Stimulated activated naive CD8-positive, alpha-beta T cell treated with anti-CD3 and anti-CD28 coated beads, Interleukin-15, Interleukin-2, amounts not matched to agents 100 U/mL and 50 U/mL, for 24 hours (primary cell): ENCODE results near the gene ARMC2.
A peak's percentile ranks its signal among the peaks of the same experiment; 100 is the strongest.
"Not testable (repeated sequence)": the region's sequence is repeated elsewhere in the genome, so short reads cannot be mapped to it uniquely, and the experiment has no call there.

Experiments
- ATAC-seq: fragments of 150-1000 bp; cut with Tn5 transposase; one replicate; pipeline ENCODE4 v1.10.0; 2021
- DNase-seq: peaks from one replicate; pipeline ENCODE4 v3.0.0; 2021

The ARMC2 gene

DNA sequence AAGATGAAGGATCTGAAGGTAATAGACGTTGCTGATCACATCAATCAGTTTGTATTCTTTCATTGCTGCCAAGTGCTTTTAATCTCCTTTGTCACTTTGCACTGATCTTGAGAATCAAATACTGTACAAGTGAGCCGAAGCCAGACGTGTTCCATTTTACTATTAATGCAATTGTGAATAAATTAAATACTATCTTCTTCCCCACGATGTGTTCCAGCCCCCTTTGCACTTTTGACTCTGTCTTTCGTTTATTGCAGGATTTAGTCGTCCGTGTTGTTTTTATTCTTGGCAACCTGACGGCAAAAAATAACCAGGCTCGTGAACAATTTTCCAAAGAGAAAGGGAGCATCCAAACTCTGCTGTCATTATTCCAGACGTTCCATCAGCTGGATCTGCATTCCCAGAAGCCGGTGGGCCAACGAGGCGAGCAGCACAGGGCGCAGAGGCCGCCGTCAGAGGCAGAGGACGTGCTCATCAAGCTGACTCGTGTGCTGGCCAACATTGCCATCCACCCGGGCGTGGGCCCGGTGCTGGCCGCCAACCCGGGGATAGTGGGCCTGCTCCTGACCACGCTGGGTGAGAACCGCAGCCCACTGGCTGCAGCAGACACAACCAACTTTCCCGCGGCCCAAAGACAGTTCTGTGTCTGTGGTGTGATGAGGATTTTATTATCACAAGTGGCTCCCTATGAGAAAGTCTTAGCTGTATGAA, 104.7 kb downstream of the ARMC2 start:
- ATAC-seq (no peak), DNase-seq (no peak)

DNA sequence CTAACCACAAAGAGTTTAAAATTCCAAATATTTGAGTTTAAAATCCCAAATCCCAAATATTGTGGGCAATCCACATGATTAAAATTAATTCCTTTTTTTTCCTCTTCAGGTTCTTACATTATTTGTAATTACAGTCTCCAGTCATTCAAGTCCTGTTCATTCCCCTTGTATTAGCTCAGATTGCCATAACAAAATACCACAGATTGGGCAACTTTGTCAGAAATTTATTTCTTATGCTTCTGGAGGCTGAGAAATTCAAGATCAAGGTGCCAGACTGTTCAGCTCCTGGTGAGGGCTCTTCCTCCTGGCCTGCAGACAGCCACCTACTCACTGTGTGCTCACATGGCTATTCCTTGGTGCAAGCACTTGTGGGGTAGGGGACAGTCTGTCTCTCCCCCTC, 105.5 kb downstream of the ARMC2 start:
- no peak for ATAC-seq
- DNase-seq, result no peak

DNA sequence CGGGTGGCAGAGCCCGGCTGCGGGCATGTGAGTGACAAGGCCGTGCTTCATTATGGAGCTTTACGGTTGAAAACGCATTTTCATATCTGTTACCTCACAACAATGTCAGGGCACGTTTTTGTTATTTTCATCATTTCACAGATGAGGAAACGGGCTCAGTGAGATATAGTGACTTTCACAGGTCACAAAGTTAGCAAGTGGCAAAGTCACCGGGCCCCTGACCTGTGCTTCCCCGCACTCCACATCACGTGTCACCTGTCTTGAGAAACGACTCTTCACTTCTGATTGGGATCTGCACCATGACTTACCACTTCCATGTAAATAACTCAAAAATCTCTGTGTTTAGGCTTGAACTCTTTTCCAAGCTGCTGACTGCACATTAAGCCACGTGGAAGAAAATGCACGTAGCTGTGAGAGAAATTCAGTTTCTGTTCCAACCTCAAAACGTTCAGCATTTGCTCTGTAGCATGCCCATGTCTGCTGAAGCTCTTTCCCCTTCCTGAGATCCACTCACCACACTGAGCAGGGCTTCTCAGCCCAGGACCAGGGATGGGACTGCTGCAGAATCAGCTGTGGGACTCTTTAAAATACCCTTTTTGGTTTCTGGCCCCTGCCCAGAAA, 107.2 kb downstream of the ARMC2 start:
- DNase-seq, result no peak

DNA sequence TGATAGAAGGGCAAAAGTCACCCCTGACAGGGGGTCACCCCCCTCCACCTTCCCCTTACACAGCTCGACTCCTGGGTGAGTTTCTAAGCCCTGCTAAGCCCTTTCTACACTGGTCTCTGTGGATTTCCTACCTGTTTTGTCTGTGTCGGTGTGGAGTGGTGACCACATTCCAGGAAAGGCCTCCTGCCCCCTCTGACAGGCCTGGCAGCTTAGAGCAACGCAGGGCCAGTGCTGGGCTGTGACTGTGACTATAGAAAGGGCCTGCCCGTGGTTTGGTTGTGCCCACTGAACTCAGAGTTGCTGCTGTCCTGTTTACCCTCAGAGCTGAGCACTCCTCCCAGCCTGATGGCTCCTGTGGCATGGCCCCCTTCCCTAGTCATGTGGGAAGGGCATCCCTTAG, 109.0 kb downstream of the ARMC2 start:
- no peak for ATAC-seq
- DNase-seq, result no peak

More for the DNA sequence above, 107.2 kb downstream of the ARMC2 start:
- ATAC-seq, result no peak

DNA sequence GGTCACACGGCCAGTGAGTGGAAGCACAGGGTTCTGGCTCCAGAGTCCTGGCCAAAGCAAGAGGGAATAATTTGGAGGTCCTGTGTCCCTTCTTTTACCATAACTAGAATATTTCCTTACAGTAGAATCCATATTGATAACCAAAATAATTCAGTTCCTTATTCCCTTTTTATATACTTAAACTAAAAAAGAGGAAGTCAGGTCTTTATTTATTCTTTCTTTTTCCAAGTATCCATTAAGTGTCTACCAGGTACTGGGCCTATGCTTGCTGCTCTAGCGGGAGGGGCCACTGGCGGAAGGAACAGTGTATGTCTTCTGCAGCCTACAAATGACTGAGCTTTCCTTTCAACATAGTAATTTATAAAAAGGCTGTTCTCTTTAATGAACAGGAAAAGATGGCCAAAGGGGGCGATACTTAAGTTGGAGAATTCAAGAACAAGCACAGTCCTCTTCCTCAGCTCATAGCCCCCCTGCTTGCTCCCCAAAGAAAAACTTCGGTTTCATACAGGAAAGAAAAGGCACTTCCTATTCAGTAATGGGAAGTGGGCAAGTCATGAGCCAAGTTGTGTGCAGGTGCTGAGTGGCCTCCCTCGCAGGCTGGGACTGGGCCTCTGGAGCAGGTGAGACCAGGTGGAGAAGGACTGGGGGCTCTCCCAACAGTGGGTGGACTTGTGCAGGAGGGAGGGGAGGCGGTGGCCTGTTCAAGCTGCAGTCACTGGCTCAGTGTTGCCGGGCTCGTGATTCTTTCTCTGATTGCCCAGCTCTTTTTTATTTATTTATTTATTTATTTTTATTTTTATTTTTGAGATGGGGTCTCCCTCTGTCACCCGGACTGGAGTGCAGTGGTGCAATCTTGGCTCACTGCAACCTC, 110.9 kb downstream of the ARMC2 start:
- DNase-seq, result no peak
- no peak for ATAC-seq

DNA sequence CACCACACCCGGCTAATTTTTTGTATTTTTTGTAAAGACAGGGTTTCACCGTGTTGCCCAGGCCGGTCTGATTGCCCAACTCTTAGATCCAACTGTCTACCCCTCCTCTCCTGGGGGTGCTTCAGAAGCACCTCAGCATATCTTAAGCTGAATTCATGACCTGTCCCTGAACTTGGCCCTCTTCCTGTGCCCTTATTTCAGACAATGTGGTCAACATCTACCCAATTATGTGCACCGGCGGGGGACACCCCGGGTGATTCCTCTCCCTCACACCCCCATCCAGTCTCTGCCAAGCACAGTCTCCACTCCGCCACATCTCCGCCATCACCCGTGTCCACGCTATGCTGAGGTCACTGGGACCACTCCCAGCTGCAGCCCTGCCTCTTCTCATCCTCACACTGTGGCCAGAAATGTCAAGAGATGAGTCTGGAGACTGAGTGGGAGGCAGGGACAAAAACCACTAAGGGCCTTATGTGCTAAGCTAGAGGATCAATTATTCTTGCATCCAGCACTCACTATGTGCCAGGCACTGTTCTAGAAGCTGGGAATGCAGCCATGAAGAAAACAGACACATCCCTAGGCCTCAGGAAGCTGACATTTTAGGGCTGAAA, 111.9 kb downstream of the ARMC2 start:
- peak; percentile 44 for ATAC-seq
- no peak for DNase-seq

DNA sequence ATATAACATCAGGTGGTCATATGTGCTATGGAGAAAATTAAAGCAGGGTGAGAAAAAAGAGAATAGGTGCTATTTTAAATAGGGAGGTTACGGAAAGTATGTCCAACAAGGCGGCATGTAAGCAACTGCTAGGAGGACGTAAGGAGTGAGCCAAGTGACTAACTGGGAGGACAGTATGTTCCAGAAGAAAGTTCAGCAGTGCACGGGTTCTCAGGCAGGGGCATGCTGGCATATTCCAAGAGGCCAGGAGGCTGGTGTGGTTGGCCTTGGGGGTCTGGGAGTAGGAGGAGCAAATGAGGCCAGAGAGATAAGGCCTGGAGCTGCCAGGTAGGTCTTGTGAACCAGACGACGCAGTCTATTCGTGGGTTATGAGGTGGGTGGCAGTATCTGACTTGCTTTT, 112.4 kb downstream of the ARMC2 start:
- DNase-seq (no peak), ATAC-seq (no peak)

DNA sequence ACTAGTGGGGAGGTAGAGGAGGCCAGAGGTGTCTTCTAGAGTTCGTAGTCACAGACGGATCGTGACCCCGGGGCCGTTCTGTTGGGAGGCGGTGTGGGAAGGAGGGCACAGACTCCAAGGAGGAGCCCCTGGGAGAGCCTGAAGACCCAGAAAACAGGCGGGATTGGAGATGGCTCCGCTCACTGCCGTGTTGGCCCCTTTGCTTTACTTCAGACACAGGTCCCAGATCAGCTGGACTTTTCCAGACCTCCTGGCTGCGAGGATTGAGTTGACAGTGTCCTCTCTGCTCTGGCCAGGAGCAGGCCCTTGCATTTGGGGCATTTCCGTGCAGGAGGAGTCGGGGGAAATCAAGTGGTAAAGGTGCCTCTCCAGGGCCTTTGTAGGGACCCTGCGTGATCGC, 112.9 kb downstream of the ARMC2 start:
- no peak for DNase-seq
- ATAC-seq, result no peak

DNA sequence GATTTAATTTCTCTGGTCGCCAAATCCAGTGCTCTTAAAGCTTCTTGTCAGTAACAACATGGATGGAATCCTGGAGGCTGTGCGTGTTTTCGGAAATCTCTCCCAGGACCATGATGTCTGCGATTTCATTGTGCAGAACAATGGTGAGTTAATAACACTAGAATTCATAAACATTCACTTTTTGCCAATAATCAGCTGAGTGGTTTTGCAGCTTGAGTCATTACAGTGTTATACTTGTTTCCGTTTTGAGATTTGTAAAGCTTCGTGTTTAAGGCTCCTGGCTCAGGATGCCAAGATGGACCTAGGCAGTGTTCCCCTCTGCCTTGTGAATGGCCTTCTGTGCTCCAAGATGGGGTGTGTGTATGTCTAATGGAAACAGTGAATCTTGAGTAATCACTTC, 113.8 kb downstream of the ARMC2 start:
- DNase-seq (no peak), ATAC-seq (no peak)

DNA sequence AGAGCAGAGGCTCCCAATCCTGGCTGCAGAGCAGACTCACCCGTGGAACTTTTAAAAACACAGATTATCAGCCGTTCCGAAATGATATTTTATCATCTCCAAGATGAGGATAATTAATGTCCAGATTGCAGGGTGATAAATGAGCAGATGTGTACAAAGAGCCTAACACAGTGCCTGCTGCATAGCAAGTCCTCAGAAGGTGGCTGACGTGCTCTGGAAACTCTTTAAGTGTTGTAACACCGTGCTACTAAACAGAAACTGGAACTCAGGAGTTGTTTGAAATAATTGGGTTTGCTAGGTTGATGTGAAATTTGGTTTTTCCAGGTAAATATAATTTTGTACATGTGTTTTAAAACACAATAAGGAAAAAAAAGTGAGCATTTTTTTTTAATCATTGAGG, 118.0 kb downstream of the ARMC2 start:
- ATAC-seq (no peak), DNase-seq (no peak)

DNA sequence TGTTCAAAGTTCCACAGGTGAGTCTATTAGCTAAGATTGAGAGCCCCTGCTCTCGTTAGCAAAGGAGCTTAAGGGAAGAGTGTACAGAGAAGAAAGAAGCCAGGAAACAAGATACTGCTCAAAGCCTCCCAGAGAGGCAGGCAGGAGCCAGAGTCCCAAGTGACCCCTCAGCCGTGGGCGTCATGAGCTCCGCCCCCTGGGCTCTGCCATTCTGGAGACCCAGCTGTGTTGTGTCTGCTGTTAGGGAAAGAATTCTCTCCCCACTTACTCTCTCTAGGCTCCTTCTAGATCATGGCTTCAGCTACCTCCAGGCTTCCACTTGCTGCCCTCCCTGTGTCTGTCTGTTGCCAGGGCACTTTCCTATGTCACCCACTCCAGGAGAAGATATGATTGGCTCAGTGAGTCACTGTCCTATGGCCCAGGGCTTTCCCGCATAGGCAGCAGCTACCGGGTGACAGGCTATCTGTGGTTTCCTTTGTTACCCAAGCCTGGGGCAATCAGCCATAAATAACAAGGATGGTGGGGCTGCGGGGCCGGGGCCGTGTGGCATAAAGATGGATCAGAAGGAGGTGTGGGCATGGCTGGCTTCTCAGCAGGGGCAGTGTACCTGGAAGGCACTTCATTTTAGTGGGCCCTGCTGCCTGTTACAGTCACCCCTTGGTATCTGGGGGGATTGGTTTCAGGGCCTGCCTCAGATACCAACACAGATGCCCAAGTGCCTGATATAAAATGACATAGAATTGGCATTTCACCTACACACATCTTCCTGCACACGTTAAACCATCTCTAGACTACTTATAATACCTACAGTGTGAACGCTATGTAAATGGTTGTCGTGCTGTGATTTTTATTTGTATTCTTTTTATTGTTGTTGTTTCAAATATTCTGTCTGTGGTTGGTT, 118.9 kb downstream of the ARMC2 start:
- DNase-seq (peak; percentile 25), ATAC-seq (peak; percentile 91)

DNA sequence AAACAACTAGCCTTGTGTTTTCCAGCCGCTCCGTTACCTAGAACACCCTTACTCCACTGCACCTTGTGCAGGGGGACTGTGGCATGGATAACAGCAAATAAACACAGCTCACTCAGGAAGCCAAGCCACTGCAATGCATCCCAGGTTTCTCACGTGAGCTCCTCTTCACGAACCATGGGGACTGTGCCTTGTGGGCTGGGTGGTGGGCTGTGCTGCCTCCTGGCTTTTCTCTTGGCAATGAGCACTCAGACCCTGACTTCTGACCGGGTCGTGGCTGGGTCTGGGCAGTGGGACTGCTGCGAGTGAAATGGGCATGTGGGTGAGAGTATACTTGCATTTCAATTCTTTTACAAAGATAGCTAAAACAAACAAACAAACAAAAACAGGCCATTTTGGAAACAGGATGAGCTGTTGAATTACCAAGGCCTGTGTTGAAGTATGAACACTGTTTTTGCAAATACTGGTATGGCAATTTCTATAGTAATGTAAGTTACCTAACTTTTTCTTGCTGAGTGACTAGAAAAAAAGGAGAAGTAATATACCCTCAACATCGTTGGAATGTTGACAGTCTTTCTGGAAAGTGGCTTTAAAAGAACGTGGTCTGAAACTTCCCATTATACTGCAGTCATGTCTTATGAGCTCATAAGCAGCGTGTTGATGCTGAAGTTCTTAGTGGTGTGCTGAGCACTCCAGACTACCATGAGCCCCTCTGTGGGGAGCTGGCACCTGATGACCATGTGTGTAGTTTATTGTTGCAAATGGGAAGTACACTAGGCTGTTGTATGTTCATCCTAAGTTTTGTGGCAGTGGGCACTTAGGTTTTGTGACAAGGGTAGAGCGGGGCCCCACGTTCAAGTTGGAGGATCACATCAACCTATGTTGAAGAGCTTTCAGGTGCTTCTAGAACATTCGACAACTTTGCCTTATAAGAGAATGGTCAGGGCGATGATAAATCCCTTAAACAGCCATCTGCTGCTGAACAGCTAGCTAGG, 120.4 kb downstream of the ARMC2 start:
- ATAC-seq, result no peak
- no peak for DNase-seq

DNA sequence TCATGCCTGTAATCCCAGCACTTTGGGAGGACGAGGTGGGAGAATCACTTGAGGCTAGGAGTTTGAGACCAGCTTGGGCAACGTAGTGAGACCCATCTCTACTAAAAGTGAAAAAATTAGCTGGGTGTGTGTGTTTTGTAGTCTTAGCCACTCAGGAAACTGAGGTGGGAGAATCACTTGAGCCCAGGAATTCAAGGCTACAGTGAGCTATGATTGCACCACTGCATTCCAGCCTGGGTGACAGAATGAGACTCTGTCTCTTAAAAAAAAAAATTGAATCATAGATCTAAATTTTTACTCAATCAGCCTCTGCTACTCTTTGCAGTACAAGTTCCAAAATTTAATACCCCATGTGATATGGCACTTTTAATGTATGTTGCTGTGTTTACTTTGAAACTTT, 121.6 kb downstream of the ARMC2 start:
- DNase-seq (no peak), ATAC-seq (no peak)

DNA sequence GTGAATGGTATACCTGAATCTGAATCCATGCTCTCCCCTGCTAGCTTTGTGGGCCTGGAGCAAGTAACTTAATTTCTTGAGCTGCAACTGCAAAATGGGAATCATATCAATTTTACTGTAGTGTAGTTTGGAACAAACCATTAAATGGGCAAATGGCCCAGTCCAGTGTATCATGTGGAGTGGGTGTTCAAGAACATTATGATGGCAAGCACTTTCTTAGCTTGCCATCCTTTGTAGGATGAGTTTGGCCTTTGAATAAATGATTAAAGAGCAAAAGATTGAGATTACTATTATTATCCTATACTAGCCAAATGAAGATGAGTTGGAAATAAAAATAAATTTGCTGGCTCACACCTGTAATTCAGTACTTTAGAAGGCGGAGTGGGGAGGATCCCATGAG, 126.0 kb downstream of the ARMC2 start:
- ATAC-seq (no peak), DNase-seq (no peak)

DNA sequence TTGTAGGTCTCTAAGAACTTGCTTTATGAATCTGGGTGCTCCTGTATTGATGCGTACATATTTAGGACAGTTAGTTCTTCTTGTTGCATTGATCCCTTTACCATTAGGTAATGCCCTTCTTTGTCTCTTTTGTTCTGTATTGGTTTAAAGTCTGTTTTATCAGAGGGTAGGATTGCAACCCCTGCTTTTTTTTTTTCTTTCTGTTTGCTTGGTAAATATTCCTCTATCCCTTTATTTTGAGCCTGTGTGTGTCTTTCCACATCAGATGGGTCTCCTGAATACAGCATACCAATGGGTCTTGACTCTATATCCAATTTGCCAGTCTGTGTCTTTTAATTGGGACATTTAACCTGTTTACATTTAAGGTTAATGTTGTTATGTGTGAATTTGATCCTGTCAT, 130.4 kb downstream of the ARMC2 start:
- not testable (repeated sequence) for ATAC-seq, DNase-seq

DNA sequence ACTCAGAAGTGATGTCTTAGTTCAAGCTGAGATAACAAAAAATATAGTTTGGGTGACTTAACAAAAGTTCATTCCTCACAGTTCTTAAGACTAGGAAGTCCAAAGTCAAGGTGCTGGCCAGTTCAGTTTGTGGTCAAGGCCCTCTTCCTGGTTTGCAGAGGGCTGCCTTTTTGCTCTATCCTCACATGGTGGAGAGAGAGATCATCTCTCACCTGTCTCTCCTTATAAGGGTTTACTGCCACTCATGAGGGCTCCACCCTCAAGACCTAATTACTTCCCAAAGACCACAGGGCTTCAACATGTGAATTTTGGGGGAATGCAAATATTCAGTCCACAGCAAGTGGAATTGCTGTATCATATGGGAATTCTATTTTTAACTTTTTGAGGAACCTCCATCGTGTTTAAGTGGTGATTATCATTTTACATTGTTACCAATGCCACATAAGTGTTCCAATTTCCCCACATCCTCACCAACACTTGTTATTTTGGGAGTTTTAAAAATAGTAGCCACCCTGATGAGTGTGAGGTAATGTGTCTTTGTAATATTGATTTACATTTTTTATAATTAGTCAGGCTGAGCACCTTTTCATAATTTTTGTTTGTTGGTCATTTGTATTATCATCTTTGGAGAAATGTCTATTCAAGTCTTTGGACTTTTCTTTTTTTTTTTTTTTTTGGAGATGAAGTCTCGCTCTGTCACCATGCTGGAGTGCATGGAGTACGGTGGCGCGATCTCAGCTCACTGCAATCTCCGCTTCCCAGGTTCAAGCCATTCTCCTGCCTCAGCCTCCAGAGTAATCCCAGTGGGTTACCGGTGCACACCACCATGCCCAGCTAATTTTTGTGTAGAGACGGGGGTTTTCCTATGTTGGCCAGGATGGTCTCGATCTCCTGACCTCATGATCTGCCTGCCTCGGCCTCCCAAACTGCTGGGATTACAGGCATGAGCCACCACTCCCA, 134.2 kb downstream of the ARMC2 start:
- ATAC-seq, result no peak
- DNase-seq, result no peak

DNA sequence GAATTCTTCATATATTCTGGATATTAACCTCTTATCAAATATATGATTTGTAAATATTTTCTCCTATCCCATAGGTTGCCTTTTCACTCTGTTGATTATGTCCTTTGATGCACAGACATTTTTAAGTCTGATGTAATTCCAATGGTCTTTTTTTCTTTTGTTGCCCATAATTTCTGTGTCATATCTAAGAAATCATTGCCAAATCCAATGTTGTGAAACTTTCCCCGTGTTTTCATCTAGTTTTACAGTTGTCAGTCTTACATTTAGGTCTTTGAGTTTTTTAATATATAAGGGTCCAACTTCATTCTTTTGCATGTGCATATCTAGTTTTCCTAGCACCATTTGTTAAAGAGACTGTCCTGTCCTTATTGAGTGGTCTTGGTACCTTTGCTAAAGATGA, 134.9 kb downstream of the ARMC2 start:
- ATAC-seq (no peak), DNase-seq (no peak)

DNA sequence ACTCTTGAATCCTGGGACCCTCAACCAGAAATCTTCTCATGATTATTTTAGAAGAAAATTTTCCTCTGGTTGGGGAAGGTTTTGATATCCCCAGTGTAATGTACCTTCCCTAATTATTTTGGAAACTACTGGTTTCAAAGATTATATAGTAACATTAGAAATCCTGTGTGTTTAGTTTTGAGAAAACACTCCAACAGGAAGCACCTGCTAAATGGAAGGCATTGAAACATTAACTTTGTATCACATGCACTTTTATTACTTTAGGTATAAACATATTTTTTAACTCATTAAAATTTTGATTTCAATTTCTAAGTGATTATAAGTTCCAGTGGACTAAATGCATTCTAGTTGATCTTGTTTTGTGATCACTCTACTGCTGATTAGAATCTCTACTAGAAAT, 137.1 kb downstream of the ARMC2 start:
- DNase-seq, result no peak
- no peak for ATAC-seq

DNA sequence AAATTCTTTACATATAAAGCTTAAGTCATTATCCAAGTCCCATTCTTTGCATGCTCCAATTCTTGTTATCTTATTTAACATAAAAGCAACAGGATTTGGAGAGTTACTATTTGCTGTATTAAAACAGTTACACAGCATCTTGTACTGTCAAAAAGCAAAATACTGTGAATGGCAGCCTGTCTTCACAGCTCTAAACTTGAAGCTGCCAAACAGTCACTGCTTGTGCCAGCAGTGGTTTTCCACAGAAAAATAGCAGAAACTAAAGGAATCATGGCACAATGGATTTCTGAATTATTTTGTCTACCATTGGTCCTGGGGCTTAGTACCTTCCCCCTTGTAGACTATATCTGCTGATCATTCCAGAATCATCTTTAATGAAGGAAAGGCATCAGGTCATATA, 138.9 kb downstream of the ARMC2 start:
- DNase-seq, result no peak
- no peak for ATAC-seq
